Stimulated activated naive B cell treated with anti-CD40 and anti-IgM and Interleukin-4, amounts not matched to agents 10 μg/mL and 1 μg/mL and 100 μg/mL, for 72 hours (primary cell): Measurements from ENCODE around the gene VIPR2.

Experiments
- ATAC-seq, 2 donors: fragments of 150-1000 bp; cut with Tn5 transposase; replicated peaks; 2 replicates each; pipeline ENCODE4 v1.10.0; 2021; ENCODE audit warnings: moderate library complexity in 1 of 2
- DNase-seq: peaks from one replicate; pipeline ENCODE4 v3.0.0; 2021
- H3K27ac Mint-ChIP-seq: one replicate; pipeline ENCODE4 v1.8.0; 2022; ENCODE audit warnings: mild to moderate bottlenecking, mixed read lengths
- H3K27me3 Mint-ChIP-seq, 2 donors: one replicate each; pipeline ENCODE4 v1.8.0; 2022; ENCODE audit warnings: mixed read lengths in 2 of 2
- H3K36me3 Mint-ChIP-seq, 2 donors: one replicate each; pipeline ENCODE4 v1.8.0; 2022; ENCODE audit warnings: mixed read lengths in 2 of 2, mild to moderate bottlenecking in 1 of 2
- H3K4me1 Mint-ChIP-seq, 2 donors: one replicate each; pipeline ENCODE4 v1.8.0; 2022; ENCODE audit warnings: mixed read lengths in 2 of 2, mild to moderate bottlenecking in 1 of 2
- H3K4me3 Mint-ChIP-seq, 2 donors: one replicate each; pipeline ENCODE4 v1.8.0; 2022; ENCODE audit warnings: mild to moderate bottlenecking in 2 of 2, mixed read lengths in 2 of 2, moderate library complexity in 1 of 2
- H3K9me3 Mint-ChIP-seq, 2 donors: one replicate each; pipeline ENCODE4 v1.8.0; 2022; ENCODE audit warnings: mixed read lengths in 2 of 2, mild to moderate bottlenecking in 1 of 2

VIPR2 gene

DNA sequence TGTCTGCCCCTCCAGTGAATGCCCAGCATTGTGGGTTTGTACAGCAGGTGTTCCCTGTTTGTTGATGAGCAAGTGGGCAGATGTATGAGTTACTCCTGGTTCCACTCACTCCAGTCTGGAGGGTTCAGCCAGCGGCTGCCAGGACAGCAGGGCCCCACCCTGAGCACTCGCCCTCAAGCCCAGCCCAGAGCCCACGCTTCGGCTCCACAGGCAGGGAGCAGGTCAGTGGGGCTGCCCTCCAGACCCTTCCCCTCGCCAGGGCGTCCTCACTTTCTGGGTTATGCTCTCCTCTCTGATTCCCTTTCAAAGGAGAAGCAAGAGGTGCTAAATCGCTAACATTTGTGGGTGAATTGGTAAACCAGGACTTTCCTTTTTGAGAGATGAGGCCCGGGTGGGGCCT, 4.8 kb upstream of the VIPR2 start:
- Mint-ChIP-seq H3K4me3 (no peak overlapping the region), H3K27ac (no peak overlapping the region), H3K27me3 (peaks cover 0 to 10% of the 10 kb centered on the region in 2 donors), H3K4me1 (no peaks in the 10 kb centered on the region), H3K9me3 (no peaks in the 10 kb centered on the region), H3K36me3 (no peaks in the 10 kb centered on the region)
- no peak for DNase-seq
- ATAC-seq, result no peak

- Mint-ChIP-seq H3K4me3 (no peak overlapping the region), H3K27me3 (peaks cover 6 to 10% of the 10 kb centered on the region in 2 donors), H3K27ac (no peak overlapping the region), H3K36me3 (no peaks in the 10 kb centered on the region), H3K9me3 (no peaks in the 10 kb centered on the region), H3K4me1 (no peaks in the 10 kb centered on the region)
- ATAC-seq, result no peak
- no peak for DNase-seq
Observed at GRCh38 chr7:159148430-159149395, 4.0 kb upstream of the VIPR2 start.

- H3K9me3 Mint-ChIP-seq, result no peaks in the 10 kb centered on the region
- H3K27me3 Mint-ChIP-seq, result peaks cover 12 to 16% of the 10 kb centered on the region in 2 donors
- no peak for DNase-seq
- H3K4me1 Mint-ChIP-seq, result no peaks in the 10 kb centered on the region
- H3K27ac Mint-ChIP-seq, result no peak overlapping the region
- no peaks in the 10 kb centered on the region for H3K36me3 Mint-ChIP-seq
- H3K4me3 Mint-ChIP-seq, result no peak overlapping the region
- ATAC-seq, result no peak
Observed at GRCh38 chr7:159147687-159148086, 3.0 kb upstream of the VIPR2 start.

DNA sequence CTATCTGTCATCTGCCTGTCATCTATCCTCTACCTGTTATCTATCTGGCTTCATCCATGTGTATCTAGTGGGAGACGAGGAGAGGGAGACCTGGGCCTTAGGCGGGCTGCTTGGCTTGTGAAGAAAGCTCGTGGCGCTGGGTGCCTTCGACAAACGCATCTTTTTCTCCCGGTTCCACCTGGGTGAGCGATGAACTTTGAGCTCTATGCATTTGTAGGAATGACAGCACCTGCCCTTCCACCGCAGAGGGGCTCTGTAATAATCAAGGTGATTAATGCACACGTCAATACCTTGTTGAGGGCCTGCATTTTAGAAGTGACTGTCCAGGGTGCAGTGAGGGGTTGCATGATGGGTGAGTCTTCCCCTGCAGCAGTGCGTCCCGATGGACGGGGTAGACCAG, 2.6 kb upstream of the VIPR2 start:
- H3K9me3 Mint-ChIP-seq, result no peaks in the 10 kb centered on the region
- H3K27me3 Mint-ChIP-seq, result peaks cover 13 to 17% of the 10 kb centered on the region in 2 donors
- no peak for ATAC-seq
- no peak overlapping the region for H3K4me3 Mint-ChIP-seq
- no peak overlapping the region for H3K27ac Mint-ChIP-seq
- no peak for DNase-seq
- no peaks in the 10 kb centered on the region for H3K36me3 Mint-ChIP-seq
- H3K4me1 Mint-ChIP-seq, result no peaks in the 10 kb centered on the region

DNA sequence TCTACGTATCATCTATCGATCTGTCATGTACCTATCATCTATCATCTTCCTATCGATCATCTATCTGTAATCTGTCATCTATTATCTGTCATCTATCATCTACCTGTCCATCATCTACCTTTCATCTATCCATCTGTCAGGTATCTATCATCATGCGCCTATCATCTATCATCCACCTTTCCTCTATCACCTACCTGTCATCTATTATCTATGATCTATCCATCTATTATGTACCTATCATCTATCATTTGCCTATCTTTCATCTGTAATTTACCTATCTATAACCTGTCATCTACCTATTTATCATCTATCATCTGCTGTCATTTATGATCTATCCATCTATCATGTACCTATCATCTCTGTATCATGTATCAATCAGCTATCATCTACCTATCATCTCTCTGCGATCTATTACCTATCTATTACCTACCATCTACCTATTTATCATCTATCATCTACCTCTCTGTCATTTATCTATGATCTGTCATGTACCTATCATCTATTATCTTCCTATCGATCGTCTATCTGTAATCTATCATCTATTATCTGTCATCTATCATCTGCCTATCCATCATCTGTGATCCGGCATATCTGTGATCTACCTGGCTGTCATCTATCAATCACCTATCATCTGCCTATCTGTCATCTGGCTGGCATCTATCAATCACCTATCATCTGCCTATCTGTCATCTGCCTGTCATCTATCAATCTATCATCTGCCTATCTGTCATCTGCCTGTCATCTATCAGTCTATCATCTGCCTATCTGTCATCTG, 1.6 kb upstream of the VIPR2 start:
- no peaks in the 10 kb centered on the region for H3K4me1 Mint-ChIP-seq
- H3K4me3 Mint-ChIP-seq, result no peak overlapping the region
- H3K27me3 Mint-ChIP-seq, result peaks cover 14 to 18% of the 10 kb centered on the region in 2 donors
- H3K27ac Mint-ChIP-seq, result no peak overlapping the region
- H3K9me3 Mint-ChIP-seq, result no peaks in the 10 kb centered on the region
- ATAC-seq, result no peak
- DNase-seq, result no peak
- H3K36me3 Mint-ChIP-seq, result no peaks in the 10 kb centered on the region

GRCh38 chr7:159145490-159145855, 806 bp upstream of the VIPR2 start:
- no peaks in the 10 kb centered on the region for H3K36me3 Mint-ChIP-seq
- peaks cover 22 to 25% of the 10 kb centered on the region in 2 donors for H3K27me3 Mint-ChIP-seq
- H3K4me1 Mint-ChIP-seq, result no peaks in the 10 kb centered on the region
- no peak overlapping the region for H3K27ac Mint-ChIP-seq
- DNase-seq, result no peak
- ATAC-seq, result no peak
- no peaks in the 10 kb centered on the region for H3K9me3 Mint-ChIP-seq
- peak overlapping the region; percentile 33 to 51 for H3K4me3 Mint-ChIP-seq

- H3K4me3 Mint-ChIP-seq, result peak overlapping the region; percentile 39 to 49
- ATAC-seq (no peak), DNase-seq (no peak)
Observed at GRCh38 chr7:159143780-159144757, 598 bp downstream of the VIPR2 start.

GRCh38 chr7:159142730-159143129, 1.9 kb downstream of the VIPR2 start:
- H3K27me3 Mint-ChIP-seq, result peaks cover 19 to 36% of the 10 kb centered on the region in 2 donors
- no peak for ATAC-seq
- no peaks in the 10 kb centered on the region for H3K4me1 Mint-ChIP-seq
- DNase-seq, result no peak
- no peaks in the 10 kb centered on the region for H3K9me3 Mint-ChIP-seq
- H3K4me3 Mint-ChIP-seq, result no peak overlapping the region
- no peaks in the 10 kb centered on the region for H3K36me3 Mint-ChIP-seq
- H3K27ac Mint-ChIP-seq, result no peak overlapping the region

More at GRCh38 chr7:159143780-159144757, 598 bp downstream of the VIPR2 start:
- no peak overlapping the region for H3K27ac Mint-ChIP-seq
- no peaks in the 10 kb centered on the region for H3K36me3 Mint-ChIP-seq
- peaks cover 25 to 33% of the 10 kb centered on the region in 2 donors for H3K27me3 Mint-ChIP-seq
- no peaks in the 10 kb centered on the region for H3K9me3 Mint-ChIP-seq
- no peaks in the 10 kb centered on the region for H3K4me1 Mint-ChIP-seq

- no peaks in the 10 kb centered on the region for H3K4me1 Mint-ChIP-seq
Observed at GRCh38 chr7:159142199-159142598, 2.5 kb downstream of the VIPR2 start.

DNA sequence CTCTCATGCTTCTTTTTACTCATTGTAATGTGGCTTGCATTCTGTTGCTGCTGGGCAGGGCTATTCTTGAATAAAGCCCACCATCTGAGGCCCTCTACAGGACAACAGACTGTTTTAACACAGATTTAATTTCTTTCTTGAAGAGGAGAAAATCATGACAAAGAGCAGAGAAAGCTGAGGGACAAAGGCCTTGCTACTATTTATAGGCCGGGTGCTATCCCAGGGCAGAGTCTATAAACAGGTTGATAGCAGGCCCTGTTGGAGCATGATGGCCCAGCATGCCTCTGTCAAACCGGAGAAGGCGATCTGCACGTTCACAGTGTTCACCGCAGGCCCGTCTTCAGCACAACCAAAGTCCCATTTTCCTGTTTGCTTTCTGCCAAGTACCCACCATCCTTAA, 3.0 kb downstream of the VIPR2 start:
- DNase-seq, result no peak
- Mint-ChIP-seq H3K36me3 (no peaks in the 10 kb centered on the region), H3K4me3 (no peak overlapping the region), H3K27me3 (peaks cover 19 to 36% of the 10 kb centered on the region in 2 donors), H3K4me1 (no peaks in the 10 kb centered on the region), H3K27ac (no peak overlapping the region), H3K9me3 (no peaks in the 10 kb centered on the region)
- ATAC-seq, result no peak

More at GRCh38 chr7:159142199-159142598, 2.5 kb downstream of the VIPR2 start:
- DNase-seq (no peak), ATAC-seq (no peak)
- Mint-ChIP-seq H3K36me3 (no peaks in the 10 kb centered on the region), H3K27ac (no peak overlapping the region), H3K9me3 (no peaks in the 10 kb centered on the region), H3K27me3 (peaks cover 19 to 36% of the 10 kb centered on the region in 2 donors), H3K4me3 (no peak overlapping the region)

DNA sequence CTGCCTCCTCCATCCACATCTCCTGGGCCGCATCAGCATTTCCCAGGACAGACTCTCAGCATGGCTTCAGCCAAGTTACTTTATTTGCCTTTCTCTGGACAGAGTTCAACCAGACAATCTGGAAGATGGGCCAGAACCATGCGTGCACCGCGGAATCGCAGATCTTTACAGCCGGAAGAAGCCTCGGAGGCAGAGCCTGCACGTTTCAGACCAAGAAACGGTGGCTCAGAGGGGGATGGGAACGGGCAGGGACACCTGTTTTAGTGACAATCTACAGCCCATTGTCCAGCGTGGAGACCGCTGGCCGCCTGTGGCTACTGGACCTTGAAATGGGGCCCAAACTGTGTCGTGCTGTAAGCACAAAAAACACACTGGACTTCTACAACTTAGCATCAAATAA, 3.5 kb downstream of the VIPR2 start:
- DNase-seq, result no peak
- Mint-ChIP-seq H3K4me3 (no peak overlapping the region), H3K4me1 (no peaks in the 10 kb centered on the region), H3K9me3 (no peaks in the 10 kb centered on the region), H3K27me3 (peaks cover 19 to 36% of the 10 kb centered on the region in 2 donors), H3K36me3 (no peaks in the 10 kb centered on the region), H3K27ac (no peak overlapping the region)
- ATAC-seq, result no peak

DNA sequence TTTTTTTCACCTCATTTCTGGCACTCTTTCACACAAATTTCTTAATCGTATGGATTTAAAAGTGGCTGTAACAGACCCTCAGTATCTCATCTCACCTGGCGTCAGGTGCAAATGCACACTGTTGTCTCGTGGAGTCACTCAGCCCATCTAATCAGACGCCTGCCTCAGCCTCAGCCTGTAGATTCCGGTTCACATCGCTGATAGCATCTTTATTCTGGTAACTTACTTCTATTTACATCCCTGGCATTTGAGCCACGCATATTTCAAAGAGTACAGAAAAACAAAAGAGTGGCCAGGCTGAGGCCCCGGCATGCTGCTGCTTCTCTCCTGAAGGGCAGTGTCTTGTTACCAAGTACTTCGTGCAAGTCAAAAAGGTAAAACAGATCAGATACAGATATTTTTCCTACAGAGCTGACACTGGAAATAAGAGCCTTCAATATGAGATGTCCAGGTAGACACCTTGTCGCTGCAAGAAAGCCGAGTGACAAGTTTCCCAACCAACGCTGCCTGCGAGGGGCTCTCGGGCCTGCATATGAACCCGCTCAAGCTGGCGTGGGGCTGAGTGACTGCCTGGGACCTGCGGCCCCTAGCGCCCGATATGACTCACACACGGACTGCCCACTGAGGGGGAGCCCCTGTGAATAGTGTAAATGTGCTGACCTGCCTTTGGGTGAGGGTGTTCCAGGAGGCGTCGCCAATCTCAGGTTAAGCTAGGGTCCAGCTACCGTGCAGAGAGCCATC, 4.3 kb downstream of the VIPR2 start:
- DNase-seq, result no peak
- no peak for ATAC-seq
- no peaks in the 10 kb centered on the region for H3K36me3 Mint-ChIP-seq
- no peak overlapping the region for H3K27ac Mint-ChIP-seq
- H3K27me3 Mint-ChIP-seq, result peaks cover 19 to 36% of the 10 kb centered on the region in 2 donors
- no peak overlapping the region for H3K4me3 Mint-ChIP-seq
- H3K4me1 Mint-ChIP-seq, result no peaks in the 10 kb centered on the region
- H3K9me3 Mint-ChIP-seq, result no peaks in the 10 kb centered on the region

GRCh38 chr7:159139639-159140038, 5.0 kb downstream of the VIPR2 start:
- Mint-ChIP-seq H3K36me3 (no peaks in the 10 kb centered on the region), H3K27me3 (peaks cover 19 to 36% of the 10 kb centered on the region in 2 donors), H3K4me1 (no peaks in the 10 kb centered on the region), H3K9me3 (no peaks in the 10 kb centered on the region), H3K4me3 (no peak overlapping the region), H3K27ac (no peak overlapping the region)
- ATAC-seq (no peak), DNase-seq (no peak)
